SU-DHL-6 (cell line): Measurements from ENCODE around the gene GAS2L2.
"Not testable (repeated sequence)": the region's sequence is repeated elsewhere in the genome, so short reads cannot be mapped to it uniquely, and the experiment has no call there.

Experiments used
- H2AFZ ChIP-seq: fragments of 200-600 bp; sonication (generic); 2 replicates; pipeline ENCODE4 v1.6.1; 2014; ENCODE audit warnings: low read depth, mild to moderate bottlenecking, moderate library complexity, mixed read lengths, antibody characterized with exemption, low read length; ENCODE audit not compliant: severe bottlenecking
- H3F3A ChIP-seq: fragments of 200-600 bp; shearing (Covaris generic); 2 replicates; pipeline ENCODE4 v1.6.0; 2016; ENCODE audit warnings: antibody characterized with exemption, mild to moderate bottlenecking; ENCODE audit not compliant: insufficient read depth
- H3K27ac ChIP-seq: fragments of 200-600 bp; sonication (generic); 2 replicates; pipeline ENCODE4 v1.5.1; 2016; ENCODE audit warnings: low read depth, mild to moderate bottlenecking, low read length, moderate library complexity, mixed read lengths
- H3K27me3 ChIP-seq: fragments of 200-600 bp; sonication (generic), shearing (Covaris generic); 2 replicates; pipeline ENCODE4 v1.6.0; 2014; ENCODE audit warnings: mild to moderate bottlenecking, low read length
- H3K36me3 ChIP-seq: fragments of 200-600 bp; sonication (generic); 2 replicates; pipeline ENCODE4 v1.6.1; 2014; ENCODE audit warnings: mild to moderate bottlenecking, low read length, mixed read lengths
- H3K4me2 ChIP-seq: fragments of 300-600, 200-600 bp; shearing (Covaris generic), sonication (generic); 2 replicates; pipeline ENCODE4 v1.6.0; 2014; ENCODE audit warnings: low read length, low read depth, mild to moderate bottlenecking; ENCODE audit not compliant: poor library complexity, severe bottlenecking
- H3K4me3 ChIP-seq: fragments of 200-600 bp; sonication (generic); 2 replicates; pipeline ENCODE4 v1.5.1; 2014; ENCODE audit warnings: antibody characterized with exemption, low read length, mild to moderate bottlenecking, mixed read lengths; ENCODE audit not compliant: insufficient read depth, poor library complexity, severe bottlenecking
- H3K79me2 ChIP-seq: fragments of 200-600 bp; sonication (generic); 2 replicates; pipeline ENCODE4 v1.6.1; 2014; ENCODE audit warnings: mild to moderate bottlenecking, low read length, moderate library complexity; ENCODE audit not compliant: insufficient read depth
- H3K9ac ChIP-seq: fragments of 200-600 bp; sonication (generic); 2 replicates; pipeline ENCODE4 v1.7.0; 2014; ENCODE audit warnings: mild to moderate bottlenecking, low read length
- H3K9me2 ChIP-seq: fragments of 200-600 bp; sonication (generic); replicated peaks from 2 replicates; pipeline ENCODE4 v1.6.1; 2014; ENCODE audit warnings: low read length; ENCODE audit not compliant: insufficient read depth
- H3K9me3 ChIP-seq: fragments of 200-600 bp; sonication (generic); 2 replicates; pipeline ENCODE4 v1.6.1; 2014; ENCODE audit warnings: low read length, mixed read lengths; ENCODE audit not compliant: insufficient read depth
- H4K20me1 ChIP-seq: fragments of 200-600 bp; sonication (generic); 2 replicates; pipeline ENCODE4 v1.6.1; 2014; ENCODE audit warnings: low read depth, mild to moderate bottlenecking, antibody characterized with exemption, low read length, moderate library complexity, mixed read lengths
- EZH2phosphoT487 ChIP-seq: fragments of 200-600 bp; sonication (generic), shearing (Covaris generic); conservative IDR thresholded peaks from 2 replicates; pipeline ENCODE4 v1.6.1; 2018; ENCODE audit warnings: mild to moderate bottlenecking, antibody characterized with exemption, low read length, moderate library complexity, mixed read lengths
- TF ChIP-seq, protein P1 (sequence below): fragments of 200-600 bp; sonication (generic); IDR thresholded peaks from one replicate; pipeline ENCODE4 v1.5.1; 2017; ENCODE audit warnings: antibody characterized with exemption, mild to moderate bottlenecking, low read length, moderate library complexity; ENCODE audit not compliant: insufficient read depth, poor library complexity, severe bottlenecking

Gene GAS2L2

DNA sequence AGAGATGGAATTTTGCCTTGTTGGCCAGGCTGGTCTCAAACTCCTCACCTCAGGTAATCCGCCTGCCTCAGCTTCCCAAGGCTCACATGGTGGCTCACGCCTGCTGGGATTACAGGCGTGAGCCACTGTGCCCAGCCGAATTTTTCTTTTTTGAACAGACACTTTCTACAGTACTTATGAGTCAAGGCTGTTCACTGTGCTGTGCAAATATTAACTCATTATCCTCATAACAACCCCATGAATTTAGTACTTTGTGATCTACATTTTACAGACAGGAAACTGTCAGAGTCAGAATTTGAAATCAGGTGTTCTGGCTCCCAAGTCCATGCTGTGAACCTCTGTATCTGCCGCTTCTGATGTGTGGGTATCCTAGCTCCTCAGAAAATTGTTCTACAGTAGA is 47.3 kb downstream of the GAS2L2 start:
- Histone ChIP-seq H2AFZ (no peak overlapping the region), H3K79me2 (no peaks in the 10 kb centered on the region), H3K27me3 (no peaks in the 10 kb centered on the region), H3K9me3 (no peaks in the 10 kb centered on the region), H3K9ac (no peak overlapping the region), H3K4me3 (no peak overlapping the region), H3F3A (no peaks in the 10 kb centered on the region; the same call in 1 of the 2 replicates), H3K36me3 (0 out of 2 replicates have a peak, but pooled peaks cover 3% of the 10 kb centered on the region), H3K9me2 (no peaks in the 10 kb centered on the region), H3K27ac (no peak overlapping the region), H3K4me2 (no peak overlapping the region), H4K20me1 (no peaks in the 10 kb centered on the region)
- no peak for TF ChIP-seq EZH2phosphoT487
- TF ChIP-seq, protein P1, sequence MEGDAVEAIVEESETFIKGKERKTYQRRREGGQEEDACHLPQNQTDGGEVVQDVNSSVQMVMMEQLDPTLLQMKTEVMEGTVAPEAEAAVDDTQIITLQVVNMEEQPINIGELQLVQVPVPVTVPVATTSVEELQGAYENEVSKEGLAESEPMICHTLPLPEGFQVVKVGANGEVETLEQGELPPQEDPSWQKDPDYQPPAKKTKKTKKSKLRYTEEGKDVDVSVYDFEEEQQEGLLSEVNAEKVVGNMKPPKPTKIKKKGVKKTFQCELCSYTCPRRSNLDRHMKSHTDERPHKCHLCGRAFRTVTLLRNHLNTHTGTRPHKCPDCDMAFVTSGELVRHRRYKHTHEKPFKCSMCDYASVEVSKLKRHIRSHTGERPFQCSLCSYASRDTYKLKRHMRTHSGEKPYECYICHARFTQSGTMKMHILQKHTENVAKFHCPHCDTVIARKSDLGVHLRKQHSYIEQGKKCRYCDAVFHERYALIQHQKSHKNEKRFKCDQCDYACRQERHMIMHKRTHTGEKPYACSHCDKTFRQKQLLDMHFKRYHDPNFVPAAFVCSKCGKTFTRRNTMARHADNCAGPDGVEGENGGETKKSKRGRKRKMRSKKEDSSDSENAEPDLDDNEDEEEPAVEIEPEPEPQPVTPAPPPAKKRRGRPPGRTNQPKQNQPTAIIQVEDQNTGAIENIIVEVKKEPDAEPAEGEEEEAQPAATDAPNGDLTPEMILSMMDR = no peak

DNA sequence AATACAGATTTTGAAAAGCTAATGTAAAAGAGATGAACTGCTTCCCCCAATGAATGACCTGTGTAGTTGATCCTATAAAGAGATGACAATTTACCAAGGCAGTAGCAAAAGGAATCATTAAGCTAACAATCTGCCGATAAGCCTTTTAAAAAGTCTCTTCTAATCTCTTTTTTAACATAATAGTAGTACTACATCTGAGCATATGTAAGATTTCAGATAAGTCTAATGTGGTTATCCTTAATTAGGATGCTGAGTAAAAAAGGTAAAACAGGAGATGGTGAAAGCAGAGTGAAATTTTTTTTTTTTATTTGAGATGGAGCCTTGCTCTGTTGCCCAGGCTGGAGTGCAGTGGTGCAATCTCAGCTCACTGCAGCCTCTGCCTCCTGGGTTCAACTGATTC is 47.8 kb downstream of the GAS2L2 start:
- H3K27ac ChIP-seq = no peak overlapping the region

DNA sequence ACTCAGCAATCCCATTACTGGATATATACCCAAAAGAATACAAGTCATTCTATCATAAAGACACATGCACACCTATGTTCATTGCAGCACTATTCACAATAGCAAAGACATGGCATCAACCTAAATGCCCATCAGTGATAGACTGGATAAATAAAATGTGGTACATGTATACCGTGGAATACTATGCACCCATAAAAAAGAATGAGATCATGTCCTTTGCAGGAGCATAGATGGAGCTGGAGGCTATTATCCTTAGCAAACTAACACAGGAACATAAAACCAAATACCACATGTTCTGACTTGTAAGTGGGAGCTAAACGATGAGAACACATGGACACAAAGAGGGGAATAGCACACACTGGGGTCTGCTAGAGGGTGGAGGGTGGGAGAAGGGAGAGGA is 49.7 kb downstream of the GAS2L2 start:
- not testable (repeated sequence) for H3K9me3 ChIP-seq, H3K36me3 ChIP-seq, H3K27ac ChIP-seq, H4K20me1 ChIP-seq, H3K9me2 ChIP-seq, H3K9ac ChIP-seq, H2AFZ ChIP-seq, H3K4me2 ChIP-seq, H3K4me3 ChIP-seq, H3F3A ChIP-seq, H3K27me3 ChIP-seq, H3K79me2 ChIP-seq

More for the DNA sequence above, 47.8 kb downstream of the GAS2L2 start:
- H3K27me3 ChIP-seq = no peaks in the 10 kb centered on the region
- no peaks in the 10 kb centered on the region for H3K9me3 ChIP-seq
- TF ChIP-seq, protein P1 = no peak
- no peak for TF ChIP-seq EZH2phosphoT487
- 0 out of 2 replicates have a peak, but pooled peaks cover 1% of the 10 kb centered on the region for H3K36me3 ChIP-seq
- H3K4me3 ChIP-seq = no peak overlapping the region
- no peak overlapping the region for H3K9ac ChIP-seq
- H4K20me1 ChIP-seq = no peaks in the 10 kb centered on the region
- H3K4me2 ChIP-seq = no peak overlapping the region
- no peaks in the 10 kb centered on the region for H3K79me2 ChIP-seq
- H3K9me2 ChIP-seq = no peaks in the 10 kb centered on the region
- H3F3A ChIP-seq = no peaks in the 10 kb centered on the region; the same call in 1 of the 2 replicates
- H2AFZ ChIP-seq = no peak overlapping the region

DNA sequence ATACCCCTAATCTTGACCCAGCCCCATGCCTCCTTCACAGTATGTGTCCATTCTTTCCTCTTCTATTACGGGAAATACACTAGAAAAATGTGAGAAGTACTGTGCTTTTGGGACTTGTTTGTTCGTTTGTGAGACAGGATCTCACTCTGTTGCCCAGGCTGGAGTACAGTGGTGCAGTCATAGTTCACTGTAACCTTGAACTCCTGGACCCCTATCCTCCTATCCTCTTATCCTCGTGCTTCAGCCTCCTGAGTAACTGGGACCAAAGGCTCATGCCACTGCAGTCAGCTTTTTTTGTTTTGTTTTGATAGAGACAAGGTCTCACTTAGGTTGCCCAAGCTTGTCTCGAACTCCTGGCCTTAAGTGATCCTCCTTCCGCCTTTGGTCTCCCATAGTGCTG is 51.5 kb downstream of the GAS2L2 start:
- no peak overlapping the region for H2AFZ ChIP-seq
- H3K9me3 ChIP-seq = no peaks in the 10 kb centered on the region
- H3K27ac ChIP-seq = no peak overlapping the region
- H3K9me2 ChIP-seq = no peaks in the 10 kb centered on the region
- TF ChIP-seq EZH2phosphoT487 = no peak
- no peak overlapping the region for H3K9ac ChIP-seq
- no peaks in the 10 kb centered on the region for H3K27me3 ChIP-seq
- no peaks in the 10 kb centered on the region for H3K36me3 ChIP-seq
- no peak overlapping the region for H3K4me2 ChIP-seq
- H4K20me1 ChIP-seq = no peaks in the 10 kb centered on the region
- H3K79me2 ChIP-seq = no peaks in the 10 kb centered on the region
- H3K4me3 ChIP-seq = no peak overlapping the region
- no peaks in the 10 kb centered on the region for H3F3A ChIP-seq
